ENCODE data around the gene ELP2.

DNA sequence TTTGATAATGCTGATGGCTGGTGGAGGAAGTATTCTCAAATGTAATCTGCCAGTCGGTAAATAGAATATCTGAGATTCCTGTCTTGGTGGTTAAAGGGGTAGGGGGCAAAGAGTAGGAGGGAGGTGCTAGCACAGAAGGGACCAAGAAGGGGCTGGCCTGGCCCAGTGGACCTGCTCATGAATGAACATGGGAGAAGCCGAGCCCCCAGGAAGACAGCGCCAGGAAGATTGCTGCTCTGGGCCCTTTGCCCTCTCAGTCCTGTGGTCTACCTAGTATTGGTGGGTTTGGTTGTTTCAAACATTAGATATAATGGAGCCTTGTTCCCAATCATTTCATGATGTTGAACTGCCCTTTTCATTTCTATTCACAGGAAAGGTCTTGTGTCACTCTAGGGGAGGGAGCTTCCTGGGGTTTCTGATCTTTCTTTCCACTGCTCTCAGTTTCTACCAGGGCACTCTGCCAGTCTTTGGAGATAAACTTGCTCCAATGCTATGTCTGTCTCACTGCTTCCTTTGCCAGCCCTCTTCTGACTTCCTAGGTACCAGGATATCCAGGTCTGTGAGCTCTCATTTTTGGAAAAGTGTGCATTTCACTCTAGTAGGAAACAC, 52.3 kb downstream of the ELP2 start:
- TF ChIP-seq, protein P1, sequence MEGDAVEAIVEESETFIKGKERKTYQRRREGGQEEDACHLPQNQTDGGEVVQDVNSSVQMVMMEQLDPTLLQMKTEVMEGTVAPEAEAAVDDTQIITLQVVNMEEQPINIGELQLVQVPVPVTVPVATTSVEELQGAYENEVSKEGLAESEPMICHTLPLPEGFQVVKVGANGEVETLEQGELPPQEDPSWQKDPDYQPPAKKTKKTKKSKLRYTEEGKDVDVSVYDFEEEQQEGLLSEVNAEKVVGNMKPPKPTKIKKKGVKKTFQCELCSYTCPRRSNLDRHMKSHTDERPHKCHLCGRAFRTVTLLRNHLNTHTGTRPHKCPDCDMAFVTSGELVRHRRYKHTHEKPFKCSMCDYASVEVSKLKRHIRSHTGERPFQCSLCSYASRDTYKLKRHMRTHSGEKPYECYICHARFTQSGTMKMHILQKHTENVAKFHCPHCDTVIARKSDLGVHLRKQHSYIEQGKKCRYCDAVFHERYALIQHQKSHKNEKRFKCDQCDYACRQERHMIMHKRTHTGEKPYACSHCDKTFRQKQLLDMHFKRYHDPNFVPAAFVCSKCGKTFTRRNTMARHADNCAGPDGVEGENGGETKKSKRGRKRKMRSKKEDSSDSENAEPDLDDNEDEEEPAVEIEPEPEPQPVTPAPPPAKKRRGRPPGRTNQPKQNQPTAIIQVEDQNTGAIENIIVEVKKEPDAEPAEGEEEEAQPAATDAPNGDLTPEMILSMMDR (conservative IDR thresholded peaks at IDR 0.05; ENCODE audit: low read depth, low read length), result no peak
- TF ChIP-seq EZH2phosphoT487 (IDR thresholded peaks at IDR 0.05; ENCODE audit: borderline replicate concordance, low read length), result no peak
- TF ChIP-seq EZH2 (IDR thresholded peaks at IDR 0.05; ENCODE audit: low read length, unreplicated experiment), result no peak
